K562 (cell line): ENCODE results near the gene PHOSPHO1. TPM values are rescaled to one million over a fixed set of nuclear protein-coding genes. Genes with fewer than 3 reads are reported as not detected.

ENCODE experiments used
- CAMTA2 ChIP-seq: fragments of 250-450 bp; sonication (Bioruptor Pico); conservative IDR thresholded peaks from 2 replicates; pipeline ENCODE4 v1.5.1; 2022
- MEIS2 ChIP-seq: fragments of 450-650 bp; IDR thresholded peaks from 2 replicates; pipeline ENCODE4 v1.6.1; 2014; ENCODE audit warnings: mild to moderate bottlenecking; ENCODE audit not compliant: partially characterized antibody
- PTRF ChIP-seq: fragments of 450-650 bp; IDR thresholded peaks from 2 replicates; pipeline ENCODE4 v1.6.1; 2016; ENCODE audit warnings: mild to moderate bottlenecking, missing genetic modification characterization, missing compliant biosample characterization
- PTTG1 ChIP-seq: fragments of 450-650 bp; IDR thresholded peaks from 2 replicates; pipeline ENCODE4 v1.6.1; 2016; ENCODE audit warnings: low read depth, mild to moderate bottlenecking, missing genetic modification characterization, missing compliant biosample characterization
- RCOR1 ChIP-seq, 2 experiments: IDR thresholded peaks; 2 replicates each; pipeline ENCODE4 v1.6.1; 2012; ENCODE audit warnings: low read depth in 2 of 2, low read length in 2 of 2, borderline replicate concordance in 1 of 2, improper control_type of control experiment in 1 of 2
- ZNF146 ChIP-seq: IDR thresholded peaks from one replicate; pipeline ENCODE4 v1.6.1; 2018; ENCODE audit warnings: missing compliant biosample characterization; ENCODE audit not compliant: unreplicated experiment
- ZNF253 ChIP-seq: fragments of 250-450 bp; sonication (Bioruptor Pico); conservative IDR thresholded peaks from 2 replicates; pipeline ENCODE4 v1.6.1; 2021; ENCODE audit warnings: mild to moderate bottlenecking
- ZNF785 ChIP-seq: fragments of 250-450 bp; sonication (Bioruptor Pico); IDR thresholded peaks from 2 replicates; pipeline ENCODE4 v1.4.0; 2020; ENCODE audit warnings: mild to moderate bottlenecking
- polyA plus RNA-seq, 8 experiments: library from polyadenylated mRNA; depleted of rRNA in 4 of 8; stranded (reverse) in 5 of 8; unstranded in 3 of 8; fragments of >200 nt; fragmentation: Nextera tagmentation in 2 of 8; fragmentation: Illumina TruSeq in 1 of 8; extraction: Ambion mirVana in 2 of 8; extraction: Trizol in 1 of 8; gene quantifications; 2 replicates each; pipeline versions ENCODE4 v1.2.1 to v1.2.3, GENCODE V29; 2011 to 2014; ENCODE audit warnings: inconsistent platforms in 1 of 8, missing spikeins in 1 of 8
- total RNA-seq, 7 experiments: library from RNA; depleted of rRNA in 6 of 7; stranded (reverse); fragments of >200 nt in 6 of 7; fragmentation: Illumina TruSeq in 2 of 7; extraction: Trizol in 2 of 7; gene quantifications; 2 replicates each; pipeline versions ENCODE4 v1.2.1 to v1.2.3, GENCODE V29; 2011 to 2021; ENCODE audit warnings: low replicate concordance in 1 of 7
- TF ChIP-seq, protein P1 (sequence below), 3 experiments: fragments of 200-800 bp in 1 of 3; sonication (Bioruptor generic) in 1 of 3; sonication (generic) in 1 of 3; formaldehyde crosslinking in 1 of 3; IDR thresholded peaks; 2 replicates each; pipeline versions ENCODE4 v1.6.1 to v1.8.0; 2016 to 2022; ENCODE audit warnings: mild to moderate bottlenecking in 2 of 3, missing compliant biosample characterization in 2 of 3, missing genetic modification characterization in 2 of 3, missing genetic modification reagents in 1 of 3
- TF ChIP-seq, protein P2 (sequence below): sonication (generic); formaldehyde crosslinking; IDR thresholded peaks from 2 replicates; pipeline ENCODE4 v1.8.0; 2022; ENCODE audit warnings: mild to moderate bottlenecking, missing genetic modification reagents
- TF ChIP-seq, protein P3 (sequence below): fragments of 450-650 bp; IDR thresholded peaks from 2 replicates; pipeline ENCODE4 v1.6.1; 2016; ENCODE audit warnings: antibody characterized with exemption
- TF ChIP-seq, protein P4 (sequence below): fragments of 450-650 bp; formaldehyde crosslinking; IDR thresholded peaks from 2 replicates; pipeline ENCODE4 v1.4.0; 2020; ENCODE audit warnings: mild to moderate bottlenecking, moderate library complexity
- TF ChIP-seq, protein P5 (sequence below), 2 experiments: IDR thresholded peaks; 2 replicates each; pipeline ENCODE4 v1.6.1; 2011; ENCODE audit warnings: borderline replicate concordance in 1 of 2, control low read depth in 1 of 2, low read depth in 1 of 2, low read length in 1 of 2, mild to moderate bottlenecking in 1 of 2, mixed read lengths in 1 of 2, moderate library complexity in 1 of 2; ENCODE audit not compliant: insufficient read depth in 1 of 2, insufficient read length in 1 of 2, poor library complexity in 1 of 2, severe bottlenecking in 1 of 2; ENCODE audit errors: extremely low read depth in 1 of 2

Gene PHOSPHO1
- total and polyA plus RNA-seq, 9 of the 15 experiments (the other 6 are each of a cell fraction or from before 2014, with no cell fraction given), result 0.06 to 0.07 TPM; not detected in 7

DNA sequence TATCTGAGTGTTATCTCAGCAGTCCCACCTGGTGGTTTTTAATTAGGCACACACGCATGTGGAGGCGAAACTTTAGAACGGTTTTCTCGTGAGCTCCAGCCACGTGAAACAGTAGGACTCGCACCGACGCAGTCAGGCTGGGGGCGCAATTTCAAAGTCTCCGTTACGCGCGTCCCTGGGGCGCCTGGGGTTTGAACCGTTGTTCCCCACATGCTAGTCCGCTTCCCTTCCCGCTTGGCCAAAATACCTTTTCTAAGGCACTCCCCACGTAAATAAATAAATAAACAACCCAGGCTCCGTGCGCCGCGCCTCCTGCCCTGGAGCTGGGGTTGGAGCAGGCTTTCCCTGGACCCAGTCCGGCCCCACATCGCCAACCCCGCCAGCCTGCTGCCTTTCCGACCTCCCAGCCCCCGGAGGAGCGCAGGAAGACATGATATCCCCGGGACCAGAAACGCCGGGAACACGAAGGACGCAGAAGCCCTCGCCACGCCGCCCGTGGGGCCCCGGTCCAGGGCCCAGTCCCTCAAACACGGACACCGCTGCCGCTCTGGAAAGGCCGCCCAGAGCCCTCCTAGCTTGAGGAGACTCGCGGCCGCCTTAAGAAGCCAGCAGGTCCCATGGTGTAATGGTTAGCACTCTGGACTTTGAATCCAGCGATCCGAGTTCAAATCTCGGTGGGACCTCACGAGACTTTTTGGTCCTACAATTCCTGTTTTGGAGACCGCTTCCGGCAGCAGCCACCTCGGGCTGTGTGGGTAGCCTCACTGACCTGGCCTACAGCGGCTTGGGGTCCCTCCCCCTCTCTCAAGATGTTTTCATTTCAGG lies 38.5 kb downstream of the PHOSPHO1 start (continued):
- peak; percentile 55 to 77; a peak in 3 of 4 replicates for TF ChIP-seq RCOR1 (IDR thresholded peaks at IDR 0.05; ENCODE audit: borderline replicate concordance in 1 of 2, low read depth in 2 of 2, low read length in 2 of 2)
- TF ChIP-seq ZNF253, result no peak
- TF ChIP-seq, protein P1, sequence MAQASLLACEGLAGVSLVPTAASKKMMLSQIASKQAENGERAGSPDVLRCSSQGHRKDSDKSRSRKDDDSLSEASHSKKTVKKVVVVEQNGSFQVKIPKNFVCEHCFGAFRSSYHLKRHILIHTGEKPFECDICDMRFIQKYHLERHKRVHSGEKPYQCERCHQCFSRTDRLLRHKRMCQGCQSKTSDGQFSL (CRISPR knock-in tag; IDR thresholded peaks at IDR 0.05), result peak; percentile 68
- TF ChIP-seq, protein P1 (tag; IDR thresholded peaks at IDR 0.05), result no peak
- TF ChIP-seq, protein P2, sequence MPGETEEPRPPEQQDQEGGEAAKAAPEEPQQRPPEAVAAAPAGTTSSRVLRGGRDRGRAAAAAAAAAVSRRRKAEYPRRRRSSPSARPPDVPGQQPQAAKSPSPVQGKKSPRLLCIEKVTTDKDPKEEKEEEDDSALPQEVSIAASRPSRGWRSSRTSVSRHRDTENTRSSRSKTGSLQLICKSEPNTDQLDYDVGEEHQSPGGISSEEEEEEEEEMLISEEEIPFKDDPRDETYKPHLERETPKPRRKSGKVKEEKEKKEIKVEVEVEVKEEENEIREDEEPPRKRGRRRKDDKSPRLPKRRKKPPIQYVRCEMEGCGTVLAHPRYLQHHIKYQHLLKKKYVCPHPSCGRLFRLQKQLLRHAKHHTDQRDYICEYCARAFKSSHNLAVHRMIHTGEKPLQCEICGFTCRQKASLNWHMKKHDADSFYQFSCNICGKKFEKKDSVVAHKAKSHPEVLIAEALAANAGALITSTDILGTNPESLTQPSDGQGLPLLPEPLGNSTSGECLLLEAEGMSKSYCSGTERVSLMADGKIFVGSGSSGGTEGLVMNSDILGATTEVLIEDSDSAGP (CRISPR knock-in tag), result no peak
- TF ChIP-seq, protein P3, sequence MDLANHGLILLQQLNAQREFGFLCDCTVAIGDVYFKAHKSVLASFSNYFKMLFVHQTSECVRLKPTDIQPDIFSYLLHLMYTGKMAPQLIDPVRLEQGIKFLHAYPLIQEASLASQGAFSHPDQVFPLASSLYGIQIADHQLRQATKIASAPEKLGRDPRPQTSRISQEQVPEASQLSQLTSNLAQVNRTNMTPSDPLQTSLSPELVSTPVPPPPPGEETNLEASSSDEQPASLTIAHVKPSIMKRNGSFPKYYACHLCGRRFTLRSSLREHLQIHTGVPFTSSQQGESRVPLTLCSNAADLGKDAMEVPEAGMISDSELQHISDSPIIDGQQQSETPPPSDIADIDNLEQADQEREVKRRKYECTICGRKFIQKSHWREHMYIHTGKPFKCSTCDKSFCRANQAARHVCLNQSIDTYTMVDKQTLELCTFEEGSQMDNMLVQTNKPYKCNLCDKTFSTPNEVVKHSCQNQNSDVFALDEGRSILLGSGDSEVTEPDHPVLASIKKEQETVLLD, result 0 out of 2 replicates have a peak, but pooled peaks have one; percentile 15
- TF ChIP-seq, protein P4, sequence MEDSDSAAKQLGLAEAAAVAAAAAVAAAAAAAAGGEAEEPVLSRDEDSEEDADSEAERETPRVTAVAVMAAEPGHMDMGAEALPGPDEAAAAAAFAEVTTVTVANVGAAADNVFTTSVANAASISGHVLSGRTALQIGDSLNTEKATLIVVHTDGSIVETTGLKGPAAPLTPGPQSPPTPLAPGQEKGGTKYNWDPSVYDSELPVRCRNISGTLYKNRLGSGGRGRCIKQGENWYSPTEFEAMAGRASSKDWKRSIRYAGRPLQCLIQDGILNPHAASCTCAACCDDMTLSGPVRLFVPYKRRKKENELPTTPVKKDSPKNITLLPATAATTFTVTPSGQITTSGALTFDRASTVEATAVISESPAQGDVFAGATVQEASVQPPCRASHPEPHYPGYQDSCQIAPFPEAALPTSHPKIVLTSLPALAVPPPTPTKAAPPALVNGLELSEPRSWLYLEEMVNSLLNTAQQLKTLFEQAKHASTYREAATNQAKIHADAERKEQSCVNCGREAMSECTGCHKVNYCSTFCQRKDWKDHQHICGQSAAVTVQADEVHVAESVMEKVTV (CRISPR knock-in tag), result peak; percentile 11; the same call in 1 of the 2 replicates
- no peak for TF ChIP-seq CAMTA2 (CRISPR knock-in tag)
- no peak for TF ChIP-seq ZNF785 (CRISPR knock-in tag)
- TF ChIP-seq, protein P5, sequence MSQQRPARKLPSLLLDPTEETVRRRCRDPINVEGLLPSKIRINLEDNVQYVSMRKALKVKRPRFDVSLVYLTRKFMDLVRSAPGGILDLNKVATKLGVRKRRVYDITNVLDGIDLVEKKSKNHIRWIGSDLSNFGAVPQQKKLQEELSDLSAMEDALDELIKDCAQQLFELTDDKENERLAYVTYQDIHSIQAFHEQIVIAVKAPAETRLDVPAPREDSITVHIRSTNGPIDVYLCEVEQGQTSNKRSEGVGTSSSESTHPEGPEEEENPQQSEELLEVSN (IDR thresholded peaks at IDR 0.05; ENCODE audit: borderline replicate concordance in 1 of 2, extremely low read depth in 1 of 2, insufficient read depth in 1 of 2, insufficient read length in 1 of 2, low read depth in 1 of 2, low read length in 1 of 2, poor library complexity in 1 of 2, severe bottlenecking in 1 of 2), result peak; percentile 96 to 99
- TF ChIP-seq PTTG1 (tag), result no peak
- TF ChIP-seq ZNF146 (CRISPR knock-in tag), result no peak
- TF ChIP-seq MEIS2, result no peak
- no peak for TF ChIP-seq PTRF (tag)
